Panc1 (cell line): ENCODE measurements around the gene RIPK3. TPM values are rescaled to one million over a fixed set of nuclear protein-coding genes. Genes with fewer than 3 reads are reported as not detected.

Source experiments
- ATAC-seq: fragments of 200-7000 bp; cut with Tn5 transposase; 2 replicates; pipeline ENCODE4 v1.9.1; 2020; ENCODE audit warnings: mild to moderate bottlenecking, moderate library complexity
- BruUV-seq: library from RNA; stranded (reverse); fragments of 400-500 nt; replicated peaks from 2 replicates; lab custom pipeline; 2021; lab: Mats Ljungman, UMichigan
- CTCF ChIA-PET: fragments of 300-600 bp; sonication (Branson Sonifier 250); formaldehyde crosslinking; loops from one replicate; lab custom pipeline; 2022; ENCODE audit warnings: antibody characterized with exemption; lab: Charles Lee
- POLR2A ChIA-PET: fragments of 300-600 bp; sonication (Branson Sonifier 250); formaldehyde crosslinking; loops from one replicate; lab custom pipeline; 2022; ENCODE audit warnings: antibody characterized with exemption; lab: Charles Lee
- DNase-seq: peaks from one replicate; pipeline ENCODE4 v3.0.0-alpha.2; 2010; ENCODE audit warnings: low read depth, low spot score
- H3K27ac ChIP-seq: 2 replicates; pipeline ENCODE4 v1.5.1; 2011; ENCODE audit warnings: mild to moderate bottlenecking, low read length, inconsistent platforms
- H3K27me3 ChIP-seq: fragments of 200-500 bp; sonication (Bioruptor generic); 2 replicates; pipeline ENCODE4 v1.6.0; 2014; ENCODE audit warnings: low read length, inconsistent platforms; ENCODE audit not compliant: control insufficient read depth, insufficient read depth
- H3K36me3 ChIP-seq: fragments of 200-500 bp; sonication (Bioruptor generic); 2 replicates; pipeline ENCODE4 v1.5.1; 2014; ENCODE audit warnings: inconsistent platforms, mild to moderate bottlenecking, low read length, moderate library complexity; ENCODE audit not compliant: control insufficient read depth, insufficient read depth
- H3K4me1 ChIP-seq: 2 replicates; pipeline ENCODE4 v1.5.1; 2011; ENCODE audit warnings: inconsistent platforms, mild to moderate bottlenecking, low read length, moderate library complexity; ENCODE audit not compliant: control insufficient read depth, insufficient read depth
- H3K4me3 ChIP-seq, 2 experiments: 2 replicates each; pipeline ENCODE4 v1.5.1; 2011 to 2012; ENCODE audit warnings: low read depth in 2 of 2, low read length in 2 of 2, mild to moderate bottlenecking in 2 of 2, inconsistent platforms in 1 of 2, moderate library complexity in 1 of 2
- H3K9me3 ChIP-seq: fragments of 200-500 bp; sonication (Bioruptor generic); 2 replicates; pipeline ENCODE4 v1.5.1; 2014; ENCODE audit warnings: low read depth, mild to moderate bottlenecking, inconsistent platforms, low read length, moderate library complexity; ENCODE audit not compliant: control insufficient read depth, insufficient read depth
- CTCF ChIP-seq: fragments of 450-650 bp; IDR thresholded peaks from 2 replicates; pipeline ENCODE4 v1.5.1; 2017; ENCODE audit warnings: mild to moderate bottlenecking
- POLR2AphosphoS5 ChIP-seq: IDR thresholded peaks from 2 replicates; pipeline ENCODE4 v1.6.1; 2012; ENCODE audit warnings: mild to moderate bottlenecking, low read depth, low read length, moderate library complexity
- REST ChIP-seq, 2 experiments: IDR thresholded peaks; 2 replicates each; pipeline ENCODE4 v1.6.1; 2011 to 2012; ENCODE audit warnings: low read depth in 2 of 2, control low read depth in 1 of 2, low read length in 1 of 2, mild to moderate bottlenecking in 1 of 2, moderate library complexity in 1 of 2; ENCODE audit not compliant: insufficient read depth in 1 of 2
- SIN3A ChIP-seq: IDR thresholded peaks from 2 replicates; pipeline ENCODE4 v1.6.1; 2012; ENCODE audit warnings: low read depth, mild to moderate bottlenecking, low read length, moderate library complexity, borderline replicate concordance; ENCODE audit not compliant: insufficient read depth
- TCF7L2 ChIP-seq: IDR thresholded peaks from 2 replicates; pipeline ENCODE4 v1.6.1; 2011; ENCODE audit warnings: mild to moderate bottlenecking, low read depth, low read length, inconsistent platforms
- in situ Hi-C: cut with HindIII; loops from 2 replicates; pipeline ENCODE4 v1.10.0; 2016; ENCODE audit warnings: low sequenced_read_pairs, low pct_unique_long_range_greater_than_20kb
- intact Hi-C: fragments of 100-400 bp; cut with micrococcal nuclease; formaldehyde crosslinking; loops from one replicate; pipeline ENCODE4 v1.10.0; 2022; ENCODE audit not compliant: unreplicated experiment
- total RNA-seq: library from RNA; stranded (reverse); gene quantifications from one replicate; pipeline ENCODE4 v1.2.1, GENCODE V29; 2021; ENCODE audit not compliant: unreplicated experiment

The RIPK3 gene
- total RNA-seq, 1 experiment from 2014 or later, result not detected

- H3K36me3 ChIP-seq, result no peaks in the 10 kb centered on the region
- H3K27ac ChIP-seq, result 0 out of 2 replicates have a peak within 1 kb of the TSS, but pooled peaks have one; percentile 23
- CTCF ChIA-PET, result no interaction called here
- ATAC-seq (no peak), DNase-seq (no peak)
- in situ Hi-C loops (loop anchor here (10.0 kb wide), 1 partner anchor 100 kb away; no protein-coding TSS in a partner anchor), intact Hi-C loops (no loop called here)
- no peaks in the 10 kb centered on the region for H3K9me3 ChIP-seq
- POLR2A ChIA-PET, result no interaction called here
- peaks cover 3% of the 10 kb centered on the region; the same call in 1 of the 2 replicates for H3K4me1 ChIP-seq
- TF ChIP-seq REST (IDR thresholded peaks at IDR 0.05; ENCODE audit: insufficient read depth in 1 of 2, low read depth in 2 of 2, low read length in 1 of 2) (no peak), SIN3A (no peak), CTCF (no peak), TCF7L2 (no peak), POLR2AphosphoS5 (no peak)
- H3K4me3 ChIP-seq, result peak within 1 kb of the TSS; percentile 24 to 41
- BruUV-seq, result no TSS peak
- H3K27me3 ChIP-seq, result no peaks in the 10 kb centered on the region
These were observed 5.1 kb downstream of the RIPK3 start, which contains the start of gene ADCY4 for GRCh38 chr14:24334431-24335291. Gene ADCY4, minus strand, starts transcription at chr14:24335071. Its CDS starts 419 bp downstream, at chr14:24334652.

- Histone ChIP-seq H3K27ac (no peak overlapping the region), H3K36me3 (no peaks in the 10 kb centered on the region), H3K4me1 (peaks cover 3% of the 10 kb centered on the region; the same call in 1 of the 2 replicates), H3K4me3 (no peak overlapping the region), H3K27me3 (no peaks in the 10 kb centered on the region), H3K9me3 (no peaks in the 10 kb centered on the region)
- intact Hi-C loops, result loop anchor here (2.0 kb wide), 1 partner anchor 98 kb away; no protein-coding TSS in a partner anchor
- TF ChIP-seq REST (IDR thresholded peaks at IDR 0.05; ENCODE audit: insufficient read depth in 1 of 2, low read depth in 2 of 2, low read length in 1 of 2) (no peak), CTCF (peak; percentile 79), SIN3A (no peak), TCF7L2 (no peak), POLR2AphosphoS5 (no peak)
- no TSS peak for BruUV-seq
- in situ Hi-C loops, result loop anchor here (10.0 kb wide), 1 partner anchor 102 kb away; no protein-coding TSS in a partner anchor
- CTCF ChIA-PET, result interaction anchor here (0.6 to 1.8 kb wide), 9 partner anchors 11 to 105 kb away, joined by 3 to 28 read pairs (median 5); no protein-coding TSS in a partner anchor
- DNase-seq (peak; percentile 48), ATAC-seq (peak; percentile 83)
- POLR2A ChIA-PET, result no interaction called here
These were observed 7.4 kb downstream of the RIPK3 start for GRCh38 chr14:24332268-24332993.
